HCT116 (cell line): Measurements from ENCODE around the gene GYPB.
"Not testable (repeated sequence)": the region's sequence is repeated elsewhere in the genome, so short reads cannot be mapped to it uniquely, and the experiment has no call there.

Experiments used
- EZH2 ChIP-seq: fragments of 200-600 bp; sonication (generic); IDR thresholded peaks from 2 replicates; pipeline ENCODE4 v1.6.1; 2017; ENCODE audit warnings: antibody characterized with exemption, mixed run types
- EZH2phosphoT487 ChIP-seq: fragments of 200-600 bp; IDR thresholded peaks from 2 replicates; pipeline ENCODE4 v1.6.1; 2018; ENCODE audit warnings: antibody characterized with exemption, borderline replicate concordance
- JUND ChIP-seq: IDR thresholded peaks from 2 replicates; pipeline ENCODE4 v1.6.1; 2012
- POLR2A ChIP-seq: IDR thresholded peaks from 2 replicates; pipeline ENCODE4 v1.7.0; 2011; ENCODE audit warnings: borderline replicate concordance; ENCODE audit not compliant: insufficient read depth, insufficient read length; ENCODE audit errors: extremely low read depth
- POLR2AphosphoS5 ChIP-seq: IDR thresholded peaks from 2 replicates; pipeline ENCODE4 v1.6.1; 2011; ENCODE audit warnings: mild to moderate bottlenecking, low read depth, low read length, moderate library complexity
- RAD21 ChIP-seq: IDR thresholded peaks from 2 replicates; pipeline ENCODE4 v1.6.1; 2012; ENCODE audit warnings: low read depth, mild to moderate bottlenecking
- SIN3A ChIP-seq: IDR thresholded peaks from 2 replicates; pipeline ENCODE4 v1.6.1; 2012; ENCODE audit warnings: low read depth
- SP1 ChIP-seq: IDR thresholded peaks from 2 replicates; pipeline ENCODE4 v1.6.1; 2012; ENCODE audit warnings: low read depth
- SRF ChIP-seq: IDR thresholded peaks from 2 replicates; pipeline ENCODE4 v1.6.1; 2012; ENCODE audit warnings: low read depth
- YY1 ChIP-seq: IDR thresholded peaks from 2 replicates; pipeline ENCODE4 v1.6.1; 2011; ENCODE audit warnings: low read length, low read depth, moderate library complexity, mild to moderate bottlenecking; ENCODE audit not compliant: insufficient replicate concordance; ENCODE audit errors: extremely low read depth
- ZNF274 ChIP-seq: fragments of 200-500 bp; sonication (Bioruptor generic); IDR thresholded peaks from 2 replicates; pipeline ENCODE4 v1.6.1; 2014; ENCODE audit warnings: mild to moderate bottlenecking, low read depth, low read length, inconsistent platforms
- TF ChIP-seq, protein P1 (sequence below), 3 experiments: fragments of 200-600 bp in 1 of 3; sonication (generic) in 1 of 3; IDR thresholded peaks in 2 of 3; conservative IDR thresholded peaks in 1 of 3; 2 replicates each; pipeline ENCODE4 v1.5.1; 2012 to 2017; ENCODE audit warnings: low read depth in 2 of 3, low read length in 2 of 3, antibody characterized with exemption in 1 of 3, borderline replicate concordance in 1 of 3, control low read depth in 1 of 3, mild to moderate bottlenecking in 1 of 3, mixed read lengths in 1 of 3, mixed run types in 1 of 3, moderate library complexity in 1 of 3; ENCODE audit not compliant: insufficient read depth in 1 of 3
- TF ChIP-seq, protein P2 (sequence below): IDR thresholded peaks from 2 replicates; pipeline ENCODE4 v1.6.1; 2012; ENCODE audit warnings: low read depth
- TF ChIP-seq, protein P3 (sequence below): IDR thresholded peaks from 2 replicates; pipeline ENCODE4 v1.6.1; 2012

- TF ChIP-seq, protein P1, sequence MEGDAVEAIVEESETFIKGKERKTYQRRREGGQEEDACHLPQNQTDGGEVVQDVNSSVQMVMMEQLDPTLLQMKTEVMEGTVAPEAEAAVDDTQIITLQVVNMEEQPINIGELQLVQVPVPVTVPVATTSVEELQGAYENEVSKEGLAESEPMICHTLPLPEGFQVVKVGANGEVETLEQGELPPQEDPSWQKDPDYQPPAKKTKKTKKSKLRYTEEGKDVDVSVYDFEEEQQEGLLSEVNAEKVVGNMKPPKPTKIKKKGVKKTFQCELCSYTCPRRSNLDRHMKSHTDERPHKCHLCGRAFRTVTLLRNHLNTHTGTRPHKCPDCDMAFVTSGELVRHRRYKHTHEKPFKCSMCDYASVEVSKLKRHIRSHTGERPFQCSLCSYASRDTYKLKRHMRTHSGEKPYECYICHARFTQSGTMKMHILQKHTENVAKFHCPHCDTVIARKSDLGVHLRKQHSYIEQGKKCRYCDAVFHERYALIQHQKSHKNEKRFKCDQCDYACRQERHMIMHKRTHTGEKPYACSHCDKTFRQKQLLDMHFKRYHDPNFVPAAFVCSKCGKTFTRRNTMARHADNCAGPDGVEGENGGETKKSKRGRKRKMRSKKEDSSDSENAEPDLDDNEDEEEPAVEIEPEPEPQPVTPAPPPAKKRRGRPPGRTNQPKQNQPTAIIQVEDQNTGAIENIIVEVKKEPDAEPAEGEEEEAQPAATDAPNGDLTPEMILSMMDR (IDR thresholded peaks at IDR 0.05 in 2 of 3, conservative IDR thresholded peaks at IDR 0.05 in 1 of 3; ENCODE audit: borderline replicate concordance in 1 of 3, insufficient read depth in 1 of 3, low read depth in 2 of 3, low read length in 2 of 3) = not testable (repeated sequence)
- TF ChIP-seq YY1, ZNF274, RAD21, SIN3A, EZH2phosphoT487, POLR2A, JUND, SRF, SP1, POLR2AphosphoS5, EZH2: not testable (repeated sequence)
- TF ChIP-seq, protein P2, sequence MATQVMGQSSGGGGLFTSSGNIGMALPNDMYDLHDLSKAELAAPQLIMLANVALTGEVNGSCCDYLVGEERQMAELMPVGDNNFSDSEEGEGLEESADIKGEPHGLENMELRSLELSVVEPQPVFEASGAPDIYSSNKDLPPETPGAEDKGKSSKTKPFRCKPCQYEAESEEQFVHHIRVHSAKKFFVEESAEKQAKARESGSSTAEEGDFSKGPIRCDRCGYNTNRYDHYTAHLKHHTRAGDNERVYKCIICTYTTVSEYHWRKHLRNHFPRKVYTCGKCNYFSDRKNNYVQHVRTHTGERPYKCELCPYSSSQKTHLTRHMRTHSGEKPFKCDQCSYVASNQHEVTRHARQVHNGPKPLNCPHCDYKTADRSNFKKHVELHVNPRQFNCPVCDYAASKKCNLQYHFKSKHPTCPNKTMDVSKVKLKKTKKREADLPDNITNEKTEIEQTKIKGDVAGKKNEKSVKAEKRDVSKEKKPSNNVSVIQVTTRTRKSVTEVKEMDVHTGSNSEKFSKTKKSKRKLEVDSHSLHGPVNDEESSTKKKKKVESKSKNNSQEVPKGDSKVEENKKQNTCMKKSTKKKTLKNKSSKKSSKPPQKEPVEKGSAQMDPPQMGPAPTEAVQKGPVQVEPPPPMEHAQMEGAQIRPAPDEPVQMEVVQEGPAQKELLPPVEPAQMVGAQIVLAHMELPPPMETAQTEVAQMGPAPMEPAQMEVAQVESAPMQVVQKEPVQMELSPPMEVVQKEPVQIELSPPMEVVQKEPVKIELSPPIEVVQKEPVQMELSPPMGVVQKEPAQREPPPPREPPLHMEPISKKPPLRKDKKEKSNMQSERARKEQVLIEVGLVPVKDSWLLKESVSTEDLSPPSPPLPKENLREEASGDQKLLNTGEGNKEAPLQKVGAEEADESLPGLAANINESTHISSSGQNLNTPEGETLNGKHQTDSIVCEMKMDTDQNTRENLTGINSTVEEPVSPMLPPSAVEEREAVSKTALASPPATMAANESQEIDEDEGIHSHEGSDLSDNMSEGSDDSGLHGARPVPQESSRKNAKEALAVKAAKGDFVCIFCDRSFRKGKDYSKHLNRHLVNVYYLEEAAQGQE = not testable (repeated sequence)
- TF ChIP-seq, protein P3, sequence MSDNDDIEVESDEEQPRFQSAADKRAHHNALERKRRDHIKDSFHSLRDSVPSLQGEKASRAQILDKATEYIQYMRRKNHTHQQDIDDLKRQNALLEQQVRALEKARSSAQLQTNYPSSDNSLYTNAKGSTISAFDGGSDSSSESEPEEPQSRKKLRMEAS = not testable (repeated sequence)
Measured at GRCh38 chr4:143974021-143974420, 45.2 kb downstream of the GYPB start.
